ENCODE results near the gene ZNF185.

ZNF185 gene

GRCh38 chrX:152918707-152919106 lies 20.8 kb downstream of the ZNF185 start:
- DNase-seq = no peak

- DNase-seq = no peak
Observed at GRCh38 chrX:152923599-152923998, 25.7 kb downstream of the ZNF185 start.

- DNase-seq = no peak
Observed at GRCh38 chrX:152925835-152926234, 28.0 kb downstream of the ZNF185 start.

- peak; percentile 9 for DNase-seq
Observed at GRCh38 chrX:152926279-152926678, 28.4 kb downstream of the ZNF185 start.

GRCh38 chrX:152926923-152927322 lies 29.1 kb downstream of the ZNF185 start:
- no peak for DNase-seq

GRCh38 chrX:152927858-152928760 lies 30.2 kb downstream of the ZNF185 start:
- no peak for DNase-seq

- no peak for DNase-seq
Observed at GRCh38 chrX:152928761-152929400, 31.0 kb downstream of the ZNF185 start.

GRCh38 chrX:152929898-152930297 lies 32.0 kb downstream of the ZNF185 start:
- no peak for DNase-seq

GRCh38 chrX:152930516-152930915 lies 32.6 kb downstream of the ZNF185 start:
- DNase-seq = no peak

- no peak for DNase-seq
Observed at GRCh38 chrX:152932144-152932543, 34.3 kb downstream of the ZNF185 start.

- no peak for DNase-seq
Observed at GRCh38 chrX:152932598-152933175, 34.8 kb downstream of the ZNF185 start.

- no peak for DNase-seq
Observed at GRCh38 chrX:152936306-152936705, 38.4 kb downstream of the ZNF185 start.

GRCh38 chrX:152937236-152937635 lies 39.4 kb downstream of the ZNF185 start:
- DNase-seq = no peak

- DNase-seq = peak; percentile 90
Observed at GRCh38 chrX:152941328-152942076, 43.6 kb downstream of the ZNF185 start.

- no peak for DNase-seq
Observed at GRCh38 chrX:152942077-152942442, 44.2 kb downstream of the ZNF185 start.

GRCh38 chrX:152943826-152944225 lies 46.0 kb downstream of the ZNF185 start:
- no peak for DNase-seq

GRCh38 chrX:152945021-152945979 lies 47.4 kb downstream of the ZNF185 start:
- no peak for DNase-seq

GRCh38 chrX:152946681-152947080 lies 48.8 kb downstream of the ZNF185 start:
- DNase-seq = no peak
